DND-41 (cell line): ENCODE measurements around the gene NR1D2.

ENCODE experiments used
- ATAC-seq: fragments of 200-7000 bp; cut with Tn5 transposase; 3 replicates; pipeline ENCODE4 v1.9.1; 2021; ENCODE audit warnings: low read depth; ENCODE audit not compliant: insufficient read depth
- DNase-seq: peaks from one replicate; pipeline ENCODE4 v3.0.0-alpha.2; 2020
- H2AFZ ChIP-seq: 2 replicates; pipeline ENCODE4 v1.6.0; 2012; ENCODE audit warnings: low read depth, low read length
- H3K27ac ChIP-seq: 2 replicates; pipeline ENCODE4 v1.5.1; 2012; ENCODE audit warnings: low read length, inconsistent platforms
- H3K27me3 ChIP-seq: fragments of 200-600 bp; sonication (generic); 2 replicates; pipeline ENCODE4 v1.6.0; 2012; ENCODE audit warnings: low read length, mild to moderate bottlenecking, inconsistent platforms; ENCODE audit not compliant: insufficient read depth, poor library complexity
- H3K36me3 ChIP-seq: 2 replicates; pipeline ENCODE4 v1.5.1; 2012; ENCODE audit warnings: low read length, inconsistent platforms; ENCODE audit not compliant: insufficient read depth
- H3K4me1 ChIP-seq: 2 replicates; pipeline ENCODE4 v1.5.1; 2012; ENCODE audit warnings: mild to moderate bottlenecking, low read length; ENCODE audit not compliant: insufficient read depth
- H3K4me2 ChIP-seq: 2 replicates; pipeline ENCODE4 v1.6.0; 2012; ENCODE audit warnings: mild to moderate bottlenecking, moderate library complexity, low read length, inconsistent platforms; ENCODE audit not compliant: insufficient read depth
- H3K4me3 ChIP-seq, 2 experiments: fragments of 200-600 bp in 1 of 2; shearing (Covaris generic) in 1 of 2; 2 replicates each; pipeline ENCODE4 v1.5.1; 2012 to 2016; ENCODE audit warnings: inconsistent platforms in 2 of 2, low read length in 2 of 2, mild to moderate bottlenecking in 2 of 2, low read depth in 1 of 2, moderate library complexity in 1 of 2
- H3K79me2 ChIP-seq: 2 replicates; pipeline ENCODE4 v1.6.0; 2012; ENCODE audit warnings: low read length, inconsistent platforms; ENCODE audit not compliant: insufficient read depth
- H3K9ac ChIP-seq: 2 replicates; pipeline ENCODE4 v1.6.0; 2012; ENCODE audit warnings: low read depth, mild to moderate bottlenecking, inconsistent platforms, low read length, moderate library complexity
- H3K9me3 ChIP-seq: 2 replicates; pipeline ENCODE4 v1.5.1; 2012; ENCODE audit warnings: low read length, moderate library complexity, mild to moderate bottlenecking, inconsistent platforms; ENCODE audit not compliant: insufficient read depth, severe bottlenecking
- H4K20me1 ChIP-seq: 2 replicates; pipeline ENCODE4 v1.6.0; 2012; ENCODE audit warnings: low read length; ENCODE audit not compliant: insufficient read depth
- CTCF ChIP-seq: IDR thresholded peaks from 2 replicates; pipeline ENCODE4 v1.5.1; 2012; ENCODE audit warnings: borderline replicate concordance, low read length, moderate library complexity, mild to moderate bottlenecking; ENCODE audit not compliant: poor library complexity, severe bottlenecking; ENCODE audit errors: extremely low read depth
- EZH2 ChIP-seq: IDR thresholded peaks from 3 replicates; pipeline ENCODE4 v1.6.1; 2012; ENCODE audit warnings: borderline replicate concordance, low read depth, mild to moderate bottlenecking, moderate library complexity, low read length, inconsistent platforms; ENCODE audit not compliant: severe bottlenecking

Gene NR1D2

GRCh38 chr3:23944861-23945662 is at the start of gene NR1D2:
Gene NR1D2 (plus strand): TSS chr3:23945286. CDS start chr3:23945579, 293 bp downstream.
- DNase-seq, result peak; percentile 71

GRCh38 chr3:23900744-23901143 is 44.3 kb upstream of the NR1D2 start:
- Histone ChIP-seq H2AFZ (no peak overlapping the region), H3K36me3 (peaks cover 27% of the 10 kb centered on the region; the same call in 1 of the 2 replicates), H3K9ac (no peak overlapping the region), H3K4me2 (no peak overlapping the region), H4K20me1 (no peaks in the 10 kb centered on the region; the same call in 1 of the 2 replicates), H3K4me1 (no peaks in the 10 kb centered on the region), H3K4me3 (no peak overlapping the region), H3K79me2 (no peaks in the 10 kb centered on the region), H3K9me3 (no peaks in the 10 kb centered on the region), H3K27ac (no peak overlapping the region), H3K27me3 (no peaks in the 10 kb centered on the region)
- DNase-seq, result no peak
- no peak for TF ChIP-seq CTCF
- no peak for TF ChIP-seq EZH2
- no peak for ATAC-seq

More at GRCh38 chr3:23944861-23945662, at the start of gene NR1D2:
- Histone ChIP-seq H3K27ac (peak within 1 kb of the TSS; percentile 42), H3K9me3 (no peaks in the 10 kb centered on the region), H3K9ac (peak within 1 kb of the TSS; percentile 71), H2AFZ (peak within 1 kb of the TSS; percentile 80), H3K36me3 (no peaks in the 10 kb centered on the region), H3K4me1 (peaks cover 24% of the 10 kb centered on the region), H3K4me3 (peak within 1 kb of the TSS; percentile 43 to 92; a peak in 3 of 4 replicates), H4K20me1 (peaks cover 35% of the 10 kb centered on the region), H3K4me2 (peak within 1 kb of the TSS; percentile 85), H3K79me2 (peaks cover 18% of the 10 kb centered on the region; the same call in 1 of the 2 replicates), H3K27me3 (peaks cover 23% of the 10 kb centered on the region)
- peak; percentile 58 for ATAC-seq
- peak; percentile 25 for TF ChIP-seq CTCF
- no peak for TF ChIP-seq EZH2

GRCh38 chr3:23904545-23904944 is 40.5 kb upstream of the NR1D2 start:
- Histone ChIP-seq H3K9ac (no peak overlapping the region), H3K4me3 (no peak overlapping the region), H3K27ac (no peak overlapping the region), H3K36me3 (peaks cover 13% of the 10 kb centered on the region; the same call in 1 of the 2 replicates), H3K79me2 (no peaks in the 10 kb centered on the region), H4K20me1 (no peaks in the 10 kb centered on the region), H3K4me2 (no peak overlapping the region), H3K4me1 (no peaks in the 10 kb centered on the region), H3K27me3 (no peaks in the 10 kb centered on the region), H3K9me3 (no peaks in the 10 kb centered on the region), H2AFZ (no peak overlapping the region)
- no peak for DNase-seq
- no peak for TF ChIP-seq CTCF
- no peak for TF ChIP-seq EZH2
- ATAC-seq, result no peak
